Inflammatory macrophage treated with lipopolysaccharide for 4 hours (primary cell): Measurements from ENCODE around the gene MTFMT.

Source experiments
- DNase-seq: peaks from one replicate; pipeline ENCODE4 v3.0.0-alpha.2; 2020

The MTFMT gene

DNA sequence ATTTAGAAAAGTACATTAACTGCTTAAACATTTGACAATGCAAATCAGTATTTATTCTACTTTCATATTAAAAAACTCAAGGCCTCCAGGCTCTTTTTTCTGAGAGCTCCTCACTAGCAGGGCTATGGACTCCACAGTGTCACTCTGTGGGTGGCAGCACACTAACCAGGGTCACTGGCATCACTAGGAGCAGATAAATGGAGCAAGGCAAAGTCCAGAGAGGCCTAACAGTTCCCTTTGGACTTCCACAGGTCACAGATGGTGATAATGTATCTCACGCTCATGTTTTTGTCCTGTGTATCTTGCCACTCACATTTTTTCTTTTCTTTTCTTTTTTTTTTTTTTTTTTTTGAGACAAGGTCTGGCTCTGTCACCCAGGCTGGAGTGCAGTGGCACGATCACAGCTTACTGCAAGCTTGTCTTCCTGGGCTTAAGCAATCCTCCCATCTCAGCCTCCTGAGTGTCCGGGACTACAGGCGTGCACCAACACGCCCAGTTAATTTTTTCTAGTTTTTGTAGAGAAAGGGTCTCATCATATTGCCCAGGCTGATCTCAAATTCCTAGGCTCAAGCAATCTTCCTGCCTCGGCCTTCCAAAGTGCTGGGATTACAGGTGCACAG, 47.5 kb downstream of the MTFMT start:
- DNase-seq, result no peak

DNA sequence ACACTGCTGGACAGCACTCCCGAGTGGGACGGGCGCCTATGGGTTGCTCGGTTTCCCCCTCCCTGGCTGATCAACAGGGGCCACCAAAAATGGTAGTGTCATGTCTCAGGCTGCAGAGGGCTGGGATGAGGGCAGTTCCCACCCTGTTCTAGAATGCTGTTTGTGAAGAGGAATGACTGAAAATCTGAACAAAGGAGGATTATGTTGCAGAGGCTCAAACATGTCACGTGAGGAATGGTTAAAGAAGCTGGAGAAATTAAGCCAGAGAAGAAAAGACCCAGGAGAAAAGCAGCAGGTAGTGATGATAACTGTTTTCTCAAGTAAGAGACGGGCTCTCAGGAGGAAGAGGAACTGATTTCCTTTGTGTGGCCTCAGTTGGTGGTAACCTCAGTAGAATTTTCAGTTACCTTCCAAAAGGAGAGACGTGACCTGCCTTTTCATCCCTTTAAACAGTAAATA, 50.2 kb downstream of the MTFMT start:
- no peak for DNase-seq

GRCh38 chr15:64975390-64975789, 54.0 kb downstream of the MTFMT start:
- no peak for DNase-seq

- peak; percentile 72 for DNase-seq
Measured at GRCh38 chr15:64970698-64971097, 58.7 kb downstream of the MTFMT start.

GRCh38 chr15:64969401-64969800, 60.0 kb downstream of the MTFMT start:
- DNase-seq, result no peak

GRCh38 chr15:64961013-64961412, 68.4 kb downstream of the MTFMT start:
- DNase-seq, result no peak

DNA sequence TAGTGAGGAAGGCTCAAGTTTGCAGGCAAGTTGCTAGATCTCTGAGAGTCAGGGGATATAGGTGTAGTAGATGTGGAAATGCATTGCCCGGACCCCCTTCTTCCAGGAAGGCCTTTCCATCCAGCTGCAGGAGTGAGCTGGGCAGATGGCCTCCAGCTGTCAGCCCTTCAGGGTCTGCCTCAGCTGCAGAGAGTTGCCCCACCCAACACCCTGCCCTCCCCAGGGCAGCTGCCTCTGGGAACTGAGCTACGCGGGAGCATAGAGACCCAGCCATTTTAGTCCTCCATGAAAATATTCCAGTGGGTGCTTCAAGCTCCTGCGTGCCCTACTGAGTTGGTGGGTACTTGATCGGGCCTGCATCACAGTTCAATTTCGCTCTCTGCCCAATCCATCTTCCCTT, 69.3 kb downstream of the MTFMT start:
- no peak for DNase-seq

DNA sequence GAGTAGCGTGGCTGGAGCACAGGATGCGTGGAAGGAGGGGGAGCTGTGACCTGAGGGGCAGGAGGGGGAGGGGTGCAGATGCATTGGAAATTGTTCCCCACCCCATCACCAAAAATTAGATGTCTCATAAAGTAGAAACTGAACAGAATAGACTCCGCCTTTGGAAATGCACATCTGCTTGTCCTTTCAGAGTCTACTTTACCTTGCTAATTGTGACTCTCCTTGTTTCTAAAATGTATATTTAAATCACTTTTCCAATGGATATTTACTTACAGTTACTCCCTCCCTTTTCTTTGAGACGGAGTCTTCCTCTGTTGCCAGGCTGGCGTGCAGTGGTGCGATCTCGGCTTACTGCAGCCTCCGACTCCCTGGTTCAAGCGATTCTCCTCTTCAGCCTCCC, 70.3 kb downstream of the MTFMT start:
- DNase-seq, result no peak

GRCh38 chr15:64954395-64954794, 75.0 kb downstream of the MTFMT start:
- no peak for DNase-seq

- DNase-seq, result no peak
Measured at GRCh38 chr15:64951777-64952418, 77.5 kb downstream of the MTFMT start.
